Measurements from ENCODE around the gene TSPAN31. TPM values are rescaled to one million over a fixed set of nuclear protein-coding genes. Genes with fewer than 3 reads are reported as not detected.

Gene TSPAN31
- polyA plus RNA-seq, 1 donor (not counting 4 experiments of a cell fraction or from before 2014, with no cell fraction given) = 47.7 TPM

DNA sequence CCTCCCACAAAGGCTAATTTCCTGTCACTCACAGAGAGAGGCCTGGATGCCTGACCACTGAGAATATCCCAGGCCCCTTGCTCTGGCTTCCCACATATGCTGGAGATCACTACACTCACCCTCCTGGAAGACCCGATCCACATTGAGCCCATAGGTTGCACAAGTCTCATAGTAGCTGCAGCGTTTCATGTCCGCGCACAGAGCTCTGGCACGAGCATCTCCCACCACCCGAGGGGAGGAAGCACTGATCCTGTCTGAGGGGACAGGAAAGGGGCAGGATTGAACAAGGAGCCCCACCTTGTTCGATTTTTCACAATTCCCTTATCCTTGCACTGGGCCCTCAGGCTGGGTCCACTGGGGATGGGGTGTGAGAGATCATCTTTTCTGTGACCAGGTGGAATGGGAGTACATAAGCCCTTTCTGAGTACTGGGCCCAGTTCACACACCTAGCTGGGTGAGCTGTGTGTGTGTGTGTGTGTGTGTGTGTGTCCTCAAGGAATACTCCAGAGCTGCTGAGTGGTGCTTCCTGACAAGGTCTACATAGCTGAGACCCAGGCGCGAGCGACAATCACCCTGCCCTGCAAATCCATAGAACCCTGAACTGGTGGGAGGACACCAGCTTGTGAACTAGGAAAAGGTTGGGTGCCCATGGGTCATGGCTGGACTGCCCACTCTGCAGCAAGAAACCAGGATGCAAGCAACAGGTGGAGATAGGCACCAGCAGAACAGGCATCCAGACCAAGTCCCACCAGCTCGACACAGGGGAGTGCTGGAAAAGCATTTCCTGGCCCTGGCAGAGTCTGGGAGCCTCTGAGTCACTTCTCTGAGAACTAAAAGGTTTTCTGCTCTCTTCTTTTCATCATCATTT lies 11.9 kb upstream of the TSPAN31 start:
- FAIRE-seq = no peak
- no peaks in the 10 kb centered on the region for H3K9me1 ChIP-seq (ENCODE audit: control insufficient read depth, extremely low read depth, insufficient read depth, low read length)
- no peak overlapping the region for H3K27ac ChIP-seq (ENCODE audit: control insufficient read depth, insufficient read depth, low read length)
- no peak overlapping the region for H3K4me2 ChIP-seq (ENCODE audit: control insufficient read depth, extremely low read depth, insufficient read depth, low read depth, low read length)
- peaks cover 15% of the 10 kb centered on the region for H3K4me1 ChIP-seq (ENCODE audit: control insufficient read depth, extremely low read depth, insufficient read depth, low read length)
- H2AFZ ChIP-seq (ENCODE audit: control insufficient read depth, low read length) = no peak overlapping the region
- H3K79me2 ChIP-seq (ENCODE audit: control insufficient read depth, insufficient read depth, low read length) = no peaks in the 10 kb centered on the region
- H3K9me3 ChIP-seq (ENCODE audit: control insufficient read depth, low read depth, low read length) = no peaks in the 10 kb centered on the region
- no peak for DNase-seq (ENCODE audit: low read depth, low spot score)
- no peak overlapping the region for H3K4me3 ChIP-seq (ENCODE audit: control insufficient read depth in 2 of 3, extremely low read depth in 1 of 3, insufficient read depth in 2 of 3, low read depth in 1 of 3, low read length in 3 of 3)
- H3K27me3 ChIP-seq (ENCODE audit: control insufficient read depth, extremely low read depth, insufficient read depth, low read length) = peaks cover 36% of the 10 kb centered on the region
- dilution Hi-C loops (cut with MboI; ENCODE audit: extremely low pct_ligation_motif_present, low sequenced_read_pairs) = loop anchor here (25.0 kb wide), 1 partner anchor 146 kb away; the partner anchor contains the start of gene PIP4K2C
- H3K36me3 ChIP-seq (ENCODE audit: control insufficient read depth in 2 of 2, extremely low read depth in 1 of 2, insufficient read depth in 2 of 2, low read length in 2 of 2) = no peaks in the 10 kb centered on the region
- TF ChIP-seq, protein P1, sequence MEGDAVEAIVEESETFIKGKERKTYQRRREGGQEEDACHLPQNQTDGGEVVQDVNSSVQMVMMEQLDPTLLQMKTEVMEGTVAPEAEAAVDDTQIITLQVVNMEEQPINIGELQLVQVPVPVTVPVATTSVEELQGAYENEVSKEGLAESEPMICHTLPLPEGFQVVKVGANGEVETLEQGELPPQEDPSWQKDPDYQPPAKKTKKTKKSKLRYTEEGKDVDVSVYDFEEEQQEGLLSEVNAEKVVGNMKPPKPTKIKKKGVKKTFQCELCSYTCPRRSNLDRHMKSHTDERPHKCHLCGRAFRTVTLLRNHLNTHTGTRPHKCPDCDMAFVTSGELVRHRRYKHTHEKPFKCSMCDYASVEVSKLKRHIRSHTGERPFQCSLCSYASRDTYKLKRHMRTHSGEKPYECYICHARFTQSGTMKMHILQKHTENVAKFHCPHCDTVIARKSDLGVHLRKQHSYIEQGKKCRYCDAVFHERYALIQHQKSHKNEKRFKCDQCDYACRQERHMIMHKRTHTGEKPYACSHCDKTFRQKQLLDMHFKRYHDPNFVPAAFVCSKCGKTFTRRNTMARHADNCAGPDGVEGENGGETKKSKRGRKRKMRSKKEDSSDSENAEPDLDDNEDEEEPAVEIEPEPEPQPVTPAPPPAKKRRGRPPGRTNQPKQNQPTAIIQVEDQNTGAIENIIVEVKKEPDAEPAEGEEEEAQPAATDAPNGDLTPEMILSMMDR (optimal IDR thresholded peaks at IDR 0.05 in 1 of 3, IDR thresholded peaks at IDR 0.05 in 1 of 3, conservative IDR thresholded peaks at IDR 0.05 in 1 of 3; ENCODE audit: extremely low read depth in 1 of 3, insufficient read depth in 2 of 3, low read length in 3 of 3) = no peak
- TF ChIP-seq EZH2 (IDR thresholded peaks at IDR 0.05; ENCODE audit: low read length) = no peak
- H3K9ac ChIP-seq (ENCODE audit: control insufficient read depth, extremely low read depth, insufficient read depth, low read length) = no peak overlapping the region
- H4K20me1 ChIP-seq (ENCODE audit: control insufficient read depth, extremely low read depth, insufficient read depth, low read length) = no peaks in the 10 kb centered on the region

DNA sequence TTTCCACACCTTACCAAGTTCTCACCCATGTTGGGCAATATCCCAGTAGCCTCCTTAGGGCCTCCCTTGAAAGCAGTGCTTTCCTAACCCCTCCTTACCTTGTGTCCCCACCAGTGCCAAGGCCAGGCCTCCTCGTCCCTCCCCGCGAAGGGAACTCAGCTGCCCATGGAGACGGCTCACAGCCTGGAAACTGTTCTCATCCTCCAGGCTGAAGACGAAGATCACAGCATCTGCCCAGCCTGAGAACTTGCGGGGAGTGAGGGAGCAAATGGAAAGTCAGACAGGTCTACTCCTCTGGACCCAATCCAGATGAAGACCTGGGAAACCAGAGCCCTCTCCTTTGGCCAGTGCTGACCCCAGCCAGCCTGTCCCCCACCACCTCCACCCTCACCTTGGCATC lies 10.9 kb upstream of the TSPAN31 start:
- dilution Hi-C loops (cut with MboI; ENCODE audit: extremely low pct_ligation_motif_present, low sequenced_read_pairs) = loop anchor here (25.0 kb wide), 1 partner anchor 147 kb away; the partner anchor contains the start of gene PIP4K2C
- Histone ChIP-seq H3K9me3 (ENCODE audit: control insufficient read depth, low read depth, low read length) (no peaks in the 10 kb centered on the region), H2AFZ (ENCODE audit: control insufficient read depth, low read length) (no peak overlapping the region), H3K4me1 (ENCODE audit: control insufficient read depth, extremely low read depth, insufficient read depth, low read length) (peaks cover 15% of the 10 kb centered on the region), H3K9ac (ENCODE audit: control insufficient read depth, extremely low read depth, insufficient read depth, low read length) (no peak overlapping the region), H3K27ac (ENCODE audit: control insufficient read depth, insufficient read depth, low read length) (no peak overlapping the region), H3K4me3 (ENCODE audit: control insufficient read depth in 2 of 3, extremely low read depth in 1 of 3, insufficient read depth in 2 of 3, low read depth in 1 of 3, low read length in 3 of 3) (no peak overlapping the region), H3K27me3 (ENCODE audit: control insufficient read depth, extremely low read depth, insufficient read depth, low read length) (peaks cover 40% of the 10 kb centered on the region), H3K79me2 (ENCODE audit: control insufficient read depth, insufficient read depth, low read length) (no peaks in the 10 kb centered on the region), H3K36me3 (ENCODE audit: control insufficient read depth in 2 of 2, extremely low read depth in 1 of 2, insufficient read depth in 2 of 2, low read length in 2 of 2) (no peaks in the 10 kb centered on the region), H3K9me1 (ENCODE audit: control insufficient read depth, extremely low read depth, insufficient read depth, low read length) (no peaks in the 10 kb centered on the region), H3K4me2 (ENCODE audit: control insufficient read depth, extremely low read depth, insufficient read depth, low read depth, low read length) (no peak overlapping the region), H4K20me1 (ENCODE audit: control insufficient read depth, extremely low read depth, insufficient read depth, low read length) (no peaks in the 10 kb centered on the region)
- TF ChIP-seq, protein P1 (optimal IDR thresholded peaks at IDR 0.05 in 1 of 3, IDR thresholded peaks at IDR 0.05 in 1 of 3, conservative IDR thresholded peaks at IDR 0.05 in 1 of 3; ENCODE audit: extremely low read depth in 1 of 3, insufficient read depth in 2 of 3, low read length in 3 of 3) = no peak
- TF ChIP-seq EZH2 (IDR thresholded peaks at IDR 0.05; ENCODE audit: low read length) = no peak
- FAIRE-seq = no peak
- DNase-seq (ENCODE audit: low read depth, low spot score) = no peak

Measured in keratinocyte (primary cell).